Measurements from ENCODE around the gene DNAJA2.

DNAJA2 gene

DNA sequence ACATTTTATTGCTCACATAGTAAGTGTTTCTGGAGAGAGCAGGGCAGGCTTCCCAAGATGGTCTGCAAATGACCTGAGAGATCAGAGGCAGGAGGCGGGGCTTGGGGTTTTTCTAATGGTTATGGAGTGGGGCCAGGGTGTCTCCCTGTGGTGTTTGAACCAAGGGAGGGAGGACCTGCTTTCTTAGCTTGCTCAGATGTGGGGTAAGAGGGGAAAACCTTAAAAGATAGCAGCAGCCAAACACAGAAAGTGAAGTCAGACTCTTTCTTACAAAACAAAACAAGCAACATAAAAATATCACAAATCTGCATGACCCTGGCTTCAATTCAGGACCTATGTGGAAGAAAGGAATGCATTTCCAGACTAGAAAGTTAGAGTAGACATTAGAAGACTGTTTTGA, 22.9 kb upstream of the DNAJA2 start:
- Histone ChIP-seq H3K27ac (no peak overlapping the region), H3K4me3 (no peak overlapping the region)
- TF ChIP-seq, protein P1, sequence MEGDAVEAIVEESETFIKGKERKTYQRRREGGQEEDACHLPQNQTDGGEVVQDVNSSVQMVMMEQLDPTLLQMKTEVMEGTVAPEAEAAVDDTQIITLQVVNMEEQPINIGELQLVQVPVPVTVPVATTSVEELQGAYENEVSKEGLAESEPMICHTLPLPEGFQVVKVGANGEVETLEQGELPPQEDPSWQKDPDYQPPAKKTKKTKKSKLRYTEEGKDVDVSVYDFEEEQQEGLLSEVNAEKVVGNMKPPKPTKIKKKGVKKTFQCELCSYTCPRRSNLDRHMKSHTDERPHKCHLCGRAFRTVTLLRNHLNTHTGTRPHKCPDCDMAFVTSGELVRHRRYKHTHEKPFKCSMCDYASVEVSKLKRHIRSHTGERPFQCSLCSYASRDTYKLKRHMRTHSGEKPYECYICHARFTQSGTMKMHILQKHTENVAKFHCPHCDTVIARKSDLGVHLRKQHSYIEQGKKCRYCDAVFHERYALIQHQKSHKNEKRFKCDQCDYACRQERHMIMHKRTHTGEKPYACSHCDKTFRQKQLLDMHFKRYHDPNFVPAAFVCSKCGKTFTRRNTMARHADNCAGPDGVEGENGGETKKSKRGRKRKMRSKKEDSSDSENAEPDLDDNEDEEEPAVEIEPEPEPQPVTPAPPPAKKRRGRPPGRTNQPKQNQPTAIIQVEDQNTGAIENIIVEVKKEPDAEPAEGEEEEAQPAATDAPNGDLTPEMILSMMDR (IDR thresholded peaks at IDR 0.05) = no peak
- no peak for DNase-seq (ENCODE audit: low spot score)

DNA sequence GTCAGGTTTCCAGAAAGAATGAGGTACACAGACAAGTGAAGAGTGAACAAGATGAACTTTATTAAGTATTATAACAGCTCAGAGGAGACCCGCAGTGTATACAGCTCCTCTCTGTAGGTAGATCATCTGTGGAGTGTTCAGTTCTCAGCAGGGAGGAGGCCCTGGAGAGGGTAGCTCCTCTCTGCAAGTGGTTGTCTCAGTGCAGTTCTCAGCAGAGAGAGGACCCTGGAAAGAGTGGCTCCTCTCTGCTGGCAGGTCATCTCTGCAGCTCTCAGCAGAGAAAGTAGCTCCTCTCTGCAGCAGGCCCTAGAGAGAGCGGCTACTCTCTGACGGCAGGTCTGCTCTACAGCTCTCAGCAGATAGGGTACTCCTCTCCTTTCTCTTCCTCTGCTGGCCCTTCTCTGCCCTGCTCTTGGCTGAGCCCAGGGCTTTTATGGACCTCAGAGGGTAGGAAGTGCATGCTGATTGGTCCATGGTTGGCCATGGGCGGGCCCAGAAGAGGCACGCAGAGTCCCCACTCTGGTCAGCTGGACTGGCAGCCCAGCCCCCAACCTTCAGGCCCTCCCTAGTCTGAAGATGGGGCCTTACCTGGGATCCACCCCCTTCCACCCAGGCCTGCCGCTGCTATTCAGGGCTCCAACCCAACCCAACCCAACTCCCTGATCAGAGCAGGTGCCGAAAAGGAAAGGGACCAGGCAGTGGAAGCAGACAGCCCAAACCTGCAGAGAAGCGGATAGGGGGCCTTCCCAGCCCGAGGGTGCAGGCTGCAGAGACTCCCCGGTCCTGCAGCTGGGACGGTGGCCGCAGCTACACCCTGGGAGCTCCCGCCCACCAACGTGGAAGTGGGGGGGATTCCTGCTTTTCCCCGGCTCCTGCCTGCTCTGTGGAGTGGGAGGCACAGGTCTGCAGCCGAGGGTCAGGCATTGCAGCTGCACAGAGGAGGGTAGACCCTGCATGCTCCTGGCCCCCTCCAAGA, 18.5 kb upstream of the DNAJA2 start:
- TF ChIP-seq, protein P1 (IDR thresholded peaks at IDR 0.05) = no peak
- no peak for DNase-seq (ENCODE audit: low spot score)
- H3K27ac ChIP-seq = no peak overlapping the region

DNA sequence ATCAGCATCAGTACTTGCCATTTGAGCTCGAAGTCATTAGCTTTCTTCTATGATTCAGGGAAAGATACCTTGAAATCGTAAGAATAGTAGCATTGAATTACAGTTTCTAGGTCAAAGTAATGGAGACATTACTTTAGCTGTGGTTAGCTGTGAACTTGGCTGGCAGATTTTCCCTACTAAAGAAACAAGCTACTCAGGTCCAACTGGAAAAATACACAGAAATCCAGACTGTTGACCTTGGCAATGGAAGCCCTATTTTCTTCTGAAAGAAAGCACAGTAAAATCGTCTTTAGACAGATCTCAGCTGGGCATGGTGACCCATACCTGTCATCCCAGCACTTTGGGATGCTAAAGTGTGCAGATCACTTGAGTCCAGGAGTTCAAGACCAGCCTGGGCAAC, 13.4 kb upstream of the DNAJA2 start:
- no peak for DNase-seq (ENCODE audit: low spot score)
- TF ChIP-seq, protein P1 (IDR thresholded peaks at IDR 0.05) = no peak
- Histone ChIP-seq H3K27ac (no peak overlapping the region), H3K4me3 (no peak overlapping the region)

More for the DNA sequence above, 18.5 kb upstream of the DNAJA2 start:
- no peak overlapping the region for H3K4me3 ChIP-seq

DNA sequence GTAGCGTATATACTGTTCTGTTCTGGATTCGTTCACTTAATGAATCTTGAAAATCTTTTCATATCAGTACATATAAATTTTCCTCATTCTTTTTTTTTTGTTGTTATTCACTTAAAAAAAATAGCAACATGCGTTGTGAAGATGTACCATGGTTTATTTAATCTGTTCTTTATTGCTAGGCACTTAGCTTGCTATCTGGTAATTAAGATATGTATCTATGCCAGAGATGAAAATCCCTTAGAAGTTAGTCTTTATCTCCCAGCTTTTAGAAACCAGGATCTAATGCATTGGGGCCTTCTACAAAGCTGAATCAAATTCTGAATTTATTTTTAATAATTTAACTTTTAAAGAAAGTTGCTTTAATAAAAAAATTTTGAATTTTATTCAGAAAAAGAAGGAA, 13.0 kb upstream of the DNAJA2 start:
- no peak overlapping the region for H3K27ac ChIP-seq
- TF ChIP-seq, protein P1 (IDR thresholded peaks at IDR 0.05) = no peak

DNA sequence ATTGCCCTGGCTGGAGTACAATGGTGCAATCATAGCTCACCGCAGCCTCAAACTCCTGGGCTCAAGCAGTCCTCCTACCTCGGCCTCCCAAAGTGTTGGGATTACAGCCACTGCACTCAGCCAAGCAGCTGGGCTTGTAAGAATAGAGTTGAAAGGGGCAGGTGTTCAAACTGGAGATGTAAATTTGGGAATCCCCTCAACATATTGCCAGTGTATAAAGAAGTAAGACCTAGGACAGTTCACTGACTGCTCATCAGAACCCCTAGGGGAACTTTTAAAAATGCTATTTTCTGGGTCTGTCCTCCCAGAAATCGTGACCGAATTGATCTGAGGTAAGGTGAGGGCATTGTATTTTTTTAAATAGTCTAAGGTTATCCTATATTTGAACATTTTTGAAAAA, 8.9 kb upstream of the DNAJA2 start:
- Histone ChIP-seq H3K4me3 (no peak overlapping the region), H3K27ac (no peak overlapping the region)
- DNase-seq (ENCODE audit: low spot score) = no peak
- TF ChIP-seq, protein P1 (IDR thresholded peaks at IDR 0.05) = no peak

More for the DNA sequence above, 13.0 kb upstream of the DNAJA2 start:
- no peak overlapping the region for H3K4me3 ChIP-seq
- DNase-seq (ENCODE audit: low spot score) = no peak

DNA sequence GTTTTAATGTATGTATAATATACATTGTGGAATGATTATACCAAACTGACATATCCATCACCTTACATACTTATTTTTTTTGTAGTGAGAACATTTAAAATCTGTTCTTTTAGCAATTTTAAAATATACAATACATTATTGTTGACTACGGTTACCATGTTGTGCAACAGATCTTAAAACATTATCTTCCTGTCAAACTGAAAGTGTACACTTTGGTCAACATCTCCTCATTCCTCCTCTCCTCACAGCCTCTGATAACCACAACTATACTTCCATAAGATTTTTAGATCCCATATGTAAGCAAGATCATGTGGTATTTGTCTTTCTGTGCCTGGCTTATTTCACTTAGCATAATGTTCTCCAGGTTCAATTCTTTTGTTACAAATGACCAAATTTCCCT, 7.5 kb upstream of the DNAJA2 start:
- H3K27ac ChIP-seq = no peak overlapping the region
- TF ChIP-seq, protein P1 (IDR thresholded peaks at IDR 0.05) = no peak
- no peak overlapping the region for H3K4me3 ChIP-seq
- no peak for DNase-seq (ENCODE audit: low spot score)

DNA sequence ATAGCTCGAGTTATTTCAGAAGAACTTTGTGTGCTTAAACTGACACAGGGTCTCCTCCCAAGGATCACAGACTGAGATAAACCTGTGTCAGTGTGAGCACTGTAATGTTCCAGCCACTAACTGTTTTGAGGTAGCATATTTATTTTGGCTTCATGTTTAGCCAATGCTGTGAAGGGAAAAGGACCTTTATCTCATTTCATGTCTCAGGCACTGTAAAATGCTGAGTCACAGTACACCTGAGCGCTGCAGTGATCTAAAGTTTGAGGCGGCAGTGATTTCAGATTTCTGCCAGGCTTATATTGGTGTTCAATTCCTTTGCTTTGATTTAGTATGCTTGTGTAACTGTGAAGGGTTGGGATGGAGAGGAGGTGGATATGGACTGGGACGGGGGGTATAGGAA, 3.1 kb upstream of the DNAJA2 start:
- DNase-seq (ENCODE audit: low spot score) = no peak
- TF ChIP-seq, protein P1 (IDR thresholded peaks at IDR 0.05) = no peak
- H3K27ac ChIP-seq = no peak overlapping the region
- no peak overlapping the region for H3K4me3 ChIP-seq

All from coronary artery (tissue), 2 donors.